HL-60 (cell line): Measurements from ENCODE around the gene IL17A.

Experiments
- GABPA ChIP-seq: IDR thresholded peaks from 2 replicates; pipeline ENCODE4 v1.6.1; 2012; ENCODE audit warnings: low read depth
- POLR2AphosphoS5 ChIP-seq: IDR thresholded peaks from 2 replicates; pipeline ENCODE4 v1.6.1; 2012; ENCODE audit warnings: low read depth
- REST ChIP-seq: IDR thresholded peaks from 2 replicates; pipeline ENCODE4 v1.6.1; 2012; ENCODE audit warnings: low read depth; ENCODE audit not compliant: insufficient replicate concordance
- SPI1 ChIP-seq: IDR thresholded peaks from 2 replicates; pipeline ENCODE4 v1.6.1; 2012; ENCODE audit warnings: low read depth, mild to moderate bottlenecking, borderline replicate concordance
- TF ChIP-seq, protein P1 (sequence below): IDR thresholded peaks from one replicate; pipeline ENCODE4 v1.5.1; 2011; ENCODE audit warnings: low read length, control low read depth, inconsistent platforms; ENCODE audit not compliant: insufficient read depth

DNA sequence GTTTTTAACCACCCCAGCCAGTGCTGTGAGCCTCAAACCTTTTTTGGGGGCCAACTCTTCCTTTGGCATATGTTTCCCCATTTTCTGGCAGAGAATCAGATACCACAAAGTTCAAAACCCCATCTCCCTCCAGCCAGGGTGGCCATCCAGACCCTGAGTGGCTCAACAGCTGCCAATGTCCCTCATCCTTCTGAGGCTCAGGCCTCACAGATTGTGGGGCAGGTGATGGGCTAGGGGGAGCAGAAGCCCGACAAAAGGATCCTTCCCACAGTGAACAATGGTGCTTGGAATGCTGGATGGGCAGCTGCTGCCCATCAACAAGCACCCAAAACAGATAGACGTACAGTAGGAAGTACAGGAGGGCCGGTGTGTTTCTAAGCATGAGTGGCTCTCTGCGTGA is 42.6 kb upstream of the IL17A start:
- TF ChIP-seq, protein P1, sequence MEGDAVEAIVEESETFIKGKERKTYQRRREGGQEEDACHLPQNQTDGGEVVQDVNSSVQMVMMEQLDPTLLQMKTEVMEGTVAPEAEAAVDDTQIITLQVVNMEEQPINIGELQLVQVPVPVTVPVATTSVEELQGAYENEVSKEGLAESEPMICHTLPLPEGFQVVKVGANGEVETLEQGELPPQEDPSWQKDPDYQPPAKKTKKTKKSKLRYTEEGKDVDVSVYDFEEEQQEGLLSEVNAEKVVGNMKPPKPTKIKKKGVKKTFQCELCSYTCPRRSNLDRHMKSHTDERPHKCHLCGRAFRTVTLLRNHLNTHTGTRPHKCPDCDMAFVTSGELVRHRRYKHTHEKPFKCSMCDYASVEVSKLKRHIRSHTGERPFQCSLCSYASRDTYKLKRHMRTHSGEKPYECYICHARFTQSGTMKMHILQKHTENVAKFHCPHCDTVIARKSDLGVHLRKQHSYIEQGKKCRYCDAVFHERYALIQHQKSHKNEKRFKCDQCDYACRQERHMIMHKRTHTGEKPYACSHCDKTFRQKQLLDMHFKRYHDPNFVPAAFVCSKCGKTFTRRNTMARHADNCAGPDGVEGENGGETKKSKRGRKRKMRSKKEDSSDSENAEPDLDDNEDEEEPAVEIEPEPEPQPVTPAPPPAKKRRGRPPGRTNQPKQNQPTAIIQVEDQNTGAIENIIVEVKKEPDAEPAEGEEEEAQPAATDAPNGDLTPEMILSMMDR: no peak
- TF ChIP-seq POLR2AphosphoS5: no peak
- no peak for TF ChIP-seq GABPA
- TF ChIP-seq REST: no peak
- no peak for TF ChIP-seq SPI1
